SJSA1 (cell line): Measurements from ENCODE around the gene ALDH3A2. TPM values are rescaled to one million over a fixed set of nuclear protein-coding genes. Genes with fewer than 3 reads are reported as not detected.

Experiments used
- DNase-seq, 2 experiments: peaks; one replicate each; pipeline ENCODE4 v3.0.0-alpha.2; 2015 to 2020; ENCODE audit warnings: low spot score in 2 of 2, low read depth in 1 of 2
- H3K27ac ChIP-seq: fragments of 250-450 bp; sonication (Bioruptor Pico); 2 replicates; pipeline ENCODE4 v1.5.1; 2020; ENCODE audit warnings: mild to moderate bottlenecking, moderate library complexity
- H3K27me3 ChIP-seq: fragments of 250-450 bp; sonication (Bioruptor Pico); replicated peaks from 2 replicates; pipeline ENCODE4 v1.5.1; 2020; ENCODE audit warnings: mild to moderate bottlenecking, moderate library complexity
- H3K36me3 ChIP-seq: fragments of 250-450 bp; sonication (Bioruptor Pico); 2 replicates; pipeline ENCODE4 v1.5.1; 2020; ENCODE audit warnings: mild to moderate bottlenecking
- H3K4me1 ChIP-seq: fragments of 250-450 bp; sonication (Bioruptor Pico); replicated peaks from 2 replicates; pipeline ENCODE4 v1.6.1; 2021; ENCODE audit warnings: mild to moderate bottlenecking
- H3K4me3 ChIP-seq: fragments of 250-450 bp; sonication (Bioruptor Pico); 2 replicates; pipeline ENCODE4 v1.5.1; 2020; ENCODE audit warnings: mild to moderate bottlenecking
- H3K9me3 ChIP-seq: fragments of 250-450 bp; sonication (Bioruptor Pico); replicated peaks from 2 replicates; pipeline ENCODE4 v1.5.1; 2020; ENCODE audit warnings: mild to moderate bottlenecking
- total RNA-seq: library from RNA; depleted of rRNA; stranded (reverse); fragments of >200 nt; shearing (Covaris generic); gene quantifications from 2 replicates; pipeline ENCODE4 v1.2.3, GENCODE V29; 2014; rRNA removed

Gene ALDH3A2
- 22.1 and 35.7 TPM in 2 replicates for total RNA-seq

DNA sequence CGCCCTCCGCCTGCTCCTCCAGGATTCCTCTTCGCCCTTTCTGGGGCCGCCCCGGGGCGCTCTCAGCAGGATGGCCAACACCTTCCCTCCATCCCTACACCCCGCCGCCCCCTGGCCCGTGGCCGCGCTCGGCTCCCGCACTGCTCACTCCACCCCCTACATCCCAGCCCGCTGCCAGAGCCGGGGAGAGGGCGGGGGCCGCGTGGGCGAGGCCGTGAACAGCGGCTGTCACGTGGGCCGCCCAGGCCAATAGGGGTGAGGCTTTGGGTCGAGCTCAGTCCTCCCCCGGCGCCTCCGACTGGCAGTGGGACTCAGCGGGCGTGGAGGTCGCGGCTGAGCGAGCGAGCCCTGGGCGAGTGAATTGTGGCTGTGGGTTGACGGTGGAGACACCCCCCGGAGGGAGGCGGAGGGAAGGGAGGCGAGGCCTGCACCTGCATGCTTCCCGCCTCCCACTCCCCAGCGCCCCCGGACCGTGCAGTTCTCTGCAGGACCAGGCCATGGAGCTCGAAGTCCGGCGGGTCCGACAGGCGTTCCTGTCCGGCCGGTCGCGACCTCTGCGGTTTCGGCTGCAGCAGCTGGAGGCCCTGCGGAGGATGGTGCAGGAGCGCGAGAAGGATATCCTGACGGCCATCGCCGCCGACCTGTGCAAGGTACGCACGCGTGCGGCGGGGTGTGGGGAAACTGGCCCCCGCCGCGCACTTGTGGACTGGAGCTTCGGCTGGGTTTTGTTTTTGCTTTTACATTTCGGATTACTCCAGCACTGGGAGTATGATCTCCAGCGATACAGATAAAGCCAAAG is at the start of gene ALDH3A2:
TSS of gene ALDH3A2 (plus strand) at position 277 of the 799 bp plus-strand sequence. CDS start at position 498, 221 bp downstream.
- Histone ChIP-seq H3K4me1 (peaks cover 45% of the 10 kb centered on the region), H3K36me3 (no peaks in the 10 kb centered on the region), H3K27ac (peak within 1 kb of the TSS; percentile 16), H3K4me3 (peak within 1 kb of the TSS; percentile 50), H3K9me3 (no peaks in the 10 kb centered on the region), H3K27me3 (peaks cover 9% of the 10 kb centered on the region; the same call in 1 of the 2 replicates)
- peak; percentile 85 to 87 for DNase-seq

DNA sequence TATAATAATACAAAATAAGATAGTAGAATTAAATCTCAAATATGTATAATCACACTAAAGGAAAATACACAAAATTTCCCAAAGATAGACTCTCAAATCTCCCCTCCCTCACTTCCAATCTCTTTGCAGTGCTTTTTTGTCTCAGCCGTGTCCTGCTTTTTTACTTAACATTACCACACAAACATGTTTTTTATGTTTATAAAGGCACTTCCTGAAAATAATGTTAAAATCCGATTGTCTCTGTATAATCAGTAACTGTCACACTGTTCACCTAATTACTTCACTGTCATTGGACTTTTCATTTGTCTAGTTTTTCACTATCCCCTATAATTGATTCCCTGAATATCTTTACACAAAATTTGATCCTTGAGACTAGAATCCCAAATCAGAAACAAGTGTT is 38.2 kb upstream of the ALDH3A2 start:
- Histone ChIP-seq H3K4me3 (no peak overlapping the region), H3K4me1 (no peaks in the 10 kb centered on the region), H3K9me3 (no peaks in the 10 kb centered on the region), H3K27me3 (0 out of 2 replicates have a peak, but pooled peaks cover 3% of the 10 kb centered on the region), H3K27ac (no peak overlapping the region), H3K36me3 (no peaks in the 10 kb centered on the region)
- no peak for DNase-seq

DNA sequence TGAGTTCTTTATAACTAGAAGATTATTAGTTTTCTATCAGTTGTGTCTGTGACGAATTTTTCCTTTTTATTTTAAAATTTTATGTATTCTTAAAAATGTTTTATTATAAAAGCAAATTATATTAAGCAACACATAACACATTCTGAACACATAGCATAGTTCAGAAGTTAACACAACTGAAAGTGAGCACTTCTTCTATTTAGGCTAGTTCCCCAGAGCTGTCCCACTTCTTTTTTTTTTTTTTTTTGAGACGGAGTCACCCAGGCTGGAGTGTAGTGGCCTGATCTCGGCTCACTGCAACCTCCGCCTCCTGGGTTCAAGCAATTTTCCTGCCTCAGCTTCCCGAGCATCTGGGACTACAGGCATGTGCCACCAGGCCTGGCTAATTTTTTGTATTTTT is 37.7 kb upstream of the ALDH3A2 start:
- 0 out of 2 replicates have a peak, but pooled peaks cover 3% of the 10 kb centered on the region for H3K27me3 ChIP-seq
- H3K4me1 ChIP-seq, result no peaks in the 10 kb centered on the region
- no peaks in the 10 kb centered on the region for H3K9me3 ChIP-seq
- no peak for DNase-seq
- no peaks in the 10 kb centered on the region for H3K36me3 ChIP-seq
- H3K27ac ChIP-seq, result no peak overlapping the region
- H3K4me3 ChIP-seq, result no peak overlapping the region

DNA sequence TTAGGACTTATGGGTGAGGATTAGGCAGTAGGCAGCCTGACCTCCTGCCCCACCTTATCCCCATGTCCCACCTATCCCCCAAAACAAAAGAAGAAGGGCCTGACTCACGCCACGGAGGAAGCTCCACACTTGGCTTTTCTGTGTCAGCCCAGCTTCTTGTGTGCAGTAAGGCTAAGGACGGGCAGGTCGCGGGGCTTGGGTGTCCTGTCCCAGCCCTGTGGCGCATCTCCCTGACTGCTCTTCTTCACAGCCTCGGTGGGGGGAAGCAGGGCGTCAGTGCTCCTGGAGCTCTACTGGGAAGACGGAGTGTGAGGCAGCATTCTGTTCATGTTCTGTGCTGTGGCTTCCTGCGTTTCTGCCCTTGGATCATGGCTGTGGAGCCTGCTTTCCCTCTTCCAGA is 34.6 kb upstream of the ALDH3A2 start:
- Histone ChIP-seq H3K9me3 (peaks cover 5% of the 10 kb centered on the region), H3K27me3 (0 out of 2 replicates have a peak, but pooled peaks cover 3% of the 10 kb centered on the region), H3K4me1 (no peaks in the 10 kb centered on the region), H3K36me3 (no peaks in the 10 kb centered on the region), H3K27ac (no peak overlapping the region), H3K4me3 (no peak overlapping the region)
- DNase-seq, result no peak

- H3K36me3 ChIP-seq, result no peaks in the 10 kb centered on the region
- DNase-seq, result no peak
- no peaks in the 10 kb centered on the region for H3K4me1 ChIP-seq
- peaks cover 13% of the 10 kb centered on the region for H3K9me3 ChIP-seq
- no peak overlapping the region for H3K4me3 ChIP-seq
- H3K27me3 ChIP-seq, result 0 out of 2 replicates have a peak, but pooled peaks cover 3% of the 10 kb centered on the region
- no peak overlapping the region for H3K27ac ChIP-seq
These were observed 33.7 kb upstream of the ALDH3A2 start for GRCh38 chr17:19614900-19615299.

- no peaks in the 10 kb centered on the region for H3K27me3 ChIP-seq
- no peak overlapping the region for H3K4me3 ChIP-seq
- no peak overlapping the region for H3K27ac ChIP-seq
- no peaks in the 10 kb centered on the region for H3K36me3 ChIP-seq
- peaks cover 14% of the 10 kb centered on the region for H3K9me3 ChIP-seq
- H3K4me1 ChIP-seq, result no peaks in the 10 kb centered on the region
- DNase-seq, result no peak
These were observed 30.5 kb upstream of the ALDH3A2 start for GRCh38 chr17:19618015-19618414.

DNA sequence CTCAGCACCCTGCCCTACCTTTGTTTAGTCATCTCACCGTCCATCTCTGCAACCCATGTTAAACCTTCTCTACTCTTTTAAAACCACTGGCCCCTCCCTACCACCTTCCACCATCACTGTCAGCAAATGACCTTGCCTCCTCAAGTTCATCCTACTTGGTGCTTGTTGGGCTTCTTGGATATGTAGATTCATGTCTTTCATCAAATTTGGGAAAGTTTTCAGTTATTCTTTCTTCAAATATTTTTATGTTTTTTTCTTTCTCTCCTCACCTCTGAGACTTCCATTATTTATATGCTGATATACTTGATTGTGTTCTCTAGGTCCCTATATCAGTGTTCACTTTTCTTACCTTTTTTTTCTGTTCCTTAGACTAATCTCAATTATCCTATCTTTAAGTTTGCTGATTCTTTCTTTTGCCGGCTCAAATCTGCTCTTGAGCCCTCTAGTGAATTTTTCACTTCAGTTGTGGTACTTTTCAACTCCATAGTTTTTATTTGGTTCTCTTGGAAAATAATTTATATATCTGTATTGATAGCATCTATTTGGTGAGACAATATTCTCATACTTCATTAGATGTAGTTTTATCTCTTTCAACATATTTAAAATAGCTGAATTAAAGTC is 28.7 kb upstream of the ALDH3A2 start:
- H3K27me3 ChIP-seq, result no peaks in the 10 kb centered on the region
- no peaks in the 10 kb centered on the region for H3K36me3 ChIP-seq
- no peak for DNase-seq
- H3K4me1 ChIP-seq, result no peaks in the 10 kb centered on the region
- H3K4me3 ChIP-seq, result no peak overlapping the region
- H3K9me3 ChIP-seq, result peaks cover 14% of the 10 kb centered on the region
- no peak overlapping the region for H3K27ac ChIP-seq

- no peak for DNase-seq
- Histone ChIP-seq H3K9me3 (peaks cover 14% of the 10 kb centered on the region), H3K27ac (no peak overlapping the region), H3K4me1 (no peaks in the 10 kb centered on the region), H3K4me3 (no peak overlapping the region), H3K27me3 (no peaks in the 10 kb centered on the region), H3K36me3 (no peaks in the 10 kb centered on the region)
These were observed 26.9 kb upstream of the ALDH3A2 start for GRCh38 chr17:19621697-19622096.

DNA sequence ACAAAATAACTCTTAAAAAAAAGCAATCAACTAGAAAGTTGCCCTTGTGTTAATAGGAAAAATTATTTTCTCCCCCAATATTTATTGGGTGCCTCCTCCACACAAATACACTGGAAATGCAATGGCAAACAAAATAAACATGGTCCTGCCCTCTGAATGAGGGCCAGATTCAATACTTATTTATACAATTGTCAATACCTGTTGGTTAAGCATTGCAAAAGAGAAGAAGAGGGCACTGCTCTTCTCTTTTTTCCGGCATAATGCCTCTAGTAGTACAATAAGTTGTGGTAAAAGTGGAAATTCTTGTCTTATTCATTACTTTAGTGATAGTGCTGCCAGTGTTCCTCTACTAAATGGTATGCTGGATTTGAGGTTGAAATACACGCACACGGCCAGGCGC is 22.5 kb upstream of the ALDH3A2 start:
- H3K36me3 ChIP-seq, result no peaks in the 10 kb centered on the region
- no peak overlapping the region for H3K4me3 ChIP-seq
- H3K27ac ChIP-seq, result no peak overlapping the region
- H3K4me1 ChIP-seq, result no peaks in the 10 kb centered on the region
- H3K27me3 ChIP-seq, result no peaks in the 10 kb centered on the region; the same call in 1 of the 2 replicates
- no peak for DNase-seq
- H3K9me3 ChIP-seq, result no peaks in the 10 kb centered on the region

DNA sequence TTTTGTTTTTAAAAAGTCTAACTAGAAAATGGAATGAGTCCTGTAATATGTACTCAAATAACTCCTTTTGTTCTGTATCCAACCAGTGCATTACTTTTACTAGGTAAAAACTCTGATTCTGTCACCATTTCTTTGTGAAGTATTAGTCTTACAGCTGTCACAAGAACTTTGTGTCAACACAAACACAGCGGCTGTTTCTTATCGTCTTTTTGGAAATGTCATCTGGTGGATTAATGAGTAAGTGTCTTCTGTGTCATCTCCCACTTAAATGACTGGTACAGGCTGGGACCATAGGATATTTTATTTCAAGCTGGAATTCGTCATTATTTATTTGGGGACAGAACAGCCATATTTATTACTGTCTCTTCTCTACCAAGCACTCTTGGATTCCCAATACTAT is 19.1 kb upstream of the ALDH3A2 start:
- Histone ChIP-seq H3K27me3 (no peaks in the 10 kb centered on the region; the same call in 1 of the 2 replicates), H3K9me3 (no peaks in the 10 kb centered on the region), H3K4me1 (no peaks in the 10 kb centered on the region), H3K36me3 (no peaks in the 10 kb centered on the region), H3K27ac (no peak overlapping the region), H3K4me3 (no peak overlapping the region)
- no peak for DNase-seq

- Histone ChIP-seq H3K9me3 (no peaks in the 10 kb centered on the region), H3K4me3 (no peak overlapping the region), H3K27ac (no peak overlapping the region), H3K36me3 (no peaks in the 10 kb centered on the region), H3K27me3 (no peaks in the 10 kb centered on the region; the same call in 1 of the 2 replicates), H3K4me1 (no peaks in the 10 kb centered on the region)
- DNase-seq, result no peak
These were observed 18.5 kb upstream of the ALDH3A2 start for GRCh38 chr17:19630035-19630434.

- no peaks in the 10 kb centered on the region; the same call in 1 of the 2 replicates for H3K27me3 ChIP-seq
These were observed 17.9 kb upstream of the ALDH3A2 start for GRCh38 chr17:19630661-19631060.

GRCh38 chr17:19631905-19632304 is 16.6 kb upstream of the ALDH3A2 start:
- no peaks in the 10 kb centered on the region for H3K9me3 ChIP-seq
- H3K4me3 ChIP-seq, result no peak overlapping the region
- no peak for DNase-seq
- H3K4me1 ChIP-seq, result no peaks in the 10 kb centered on the region
- H3K27ac ChIP-seq, result no peak overlapping the region
- H3K36me3 ChIP-seq, result no peaks in the 10 kb centered on the region
- no peaks in the 10 kb centered on the region; the same call in 1 of the 2 replicates for H3K27me3 ChIP-seq

More at GRCh38 chr17:19630661-19631060, 17.9 kb upstream of the ALDH3A2 start:
- H3K4me1 ChIP-seq, result no peaks in the 10 kb centered on the region
- no peak overlapping the region for H3K4me3 ChIP-seq
- no peak for DNase-seq
- no peaks in the 10 kb centered on the region for H3K9me3 ChIP-seq
- H3K36me3 ChIP-seq, result no peaks in the 10 kb centered on the region
- H3K27ac ChIP-seq, result no peak overlapping the region
